K562 (cell line): ENCODE results near the gene GINS2. TPM values are rescaled to one million over a fixed set of nuclear protein-coding genes. Genes with fewer than 3 reads are reported as not detected.

Source experiments
- ATF6 ChIP-seq: sonication (generic); formaldehyde crosslinking; IDR thresholded peaks from 2 replicates; pipeline ENCODE4 v1.4.0; 2020; ENCODE audit warnings: mild to moderate bottlenecking, missing genetic modification reagents
- CTBP1 ChIP-seq: fragments of 450-650 bp; IDR thresholded peaks from 2 replicates; pipeline ENCODE4 v1.6.1; 2016; ENCODE audit warnings: borderline replicate concordance
- CTCFL ChIP-seq: IDR thresholded peaks from 2 replicates; pipeline ENCODE4 v1.6.1; 2011; ENCODE audit warnings: borderline replicate concordance, low read depth, mild to moderate bottlenecking, moderate library complexity, low read length; ENCODE audit not compliant: insufficient read depth, poor library complexity, severe bottlenecking
- DEAF1 ChIP-seq: fragments of 450-650 bp; formaldehyde crosslinking; IDR thresholded peaks from 2 replicates; pipeline ENCODE4 v1.4.0; 2020; ENCODE audit warnings: mild to moderate bottlenecking, moderate library complexity
- DLX4 ChIP-seq: fragments of 250-450 bp; sonication (Bioruptor Pico); IDR thresholded peaks from 2 replicates; pipeline ENCODE4 v1.6.1; 2021; ENCODE audit warnings: mild to moderate bottlenecking
- LCOR ChIP-seq: sonication (generic); formaldehyde crosslinking; IDR thresholded peaks from 2 replicates; pipeline ENCODE4 v1.8.0; 2022; ENCODE audit warnings: mild to moderate bottlenecking, missing genetic modification reagents
- NCOR1 ChIP-seq: fragments of 450-650 bp; IDR thresholded peaks from 2 replicates; pipeline ENCODE4 v1.6.1; 2016; ENCODE audit warnings: mild to moderate bottlenecking, moderate library complexity
- NR2C2 ChIP-seq, 2 experiments: fragments of 200-800 bp in 1 of 2; sonication (Bioruptor generic) in 1 of 2; sonication (generic) in 1 of 2; formaldehyde crosslinking in 1 of 2; IDR thresholded peaks; 2 replicates each; pipeline versions ENCODE4 v1.6.1 to v1.8.0; 2016 to 2022; ENCODE audit warnings: mild to moderate bottlenecking in 1 of 2, missing compliant biosample characterization in 1 of 2, missing genetic modification characterization in 1 of 2, missing genetic modification reagents in 1 of 2
- OTX1 ChIP-seq: fragments of 450-650 bp; formaldehyde crosslinking; IDR thresholded peaks from 2 replicates; pipeline ENCODE4 v1.4.0; 2022; ENCODE audit warnings: mild to moderate bottlenecking
- RERE ChIP-seq: sonication (generic); formaldehyde crosslinking; IDR thresholded peaks from 2 replicates; pipeline ENCODE4 v1.8.0; 2023; ENCODE audit warnings: missing genetic modification reagents, mild to moderate bottlenecking, borderline replicate concordance
- SAFB2 ChIP-seq: fragments of 200-400 bp; formaldehyde crosslinking; IDR thresholded peaks from 2 replicates; pipeline ENCODE4 v1.6.1; 2018; ENCODE audit warnings: borderline replicate concordance, low read length, low read depth, moderate library complexity; ENCODE audit not compliant: severe bottlenecking
- TAF7 ChIP-seq: fragments of 450-650 bp; IDR thresholded peaks from 2 replicates; pipeline ENCODE4 v1.6.1; 2016; ENCODE audit warnings: missing genetic modification characterization, missing compliant biosample characterization
- TAL1 ChIP-seq: fragments of 450-650 bp; IDR thresholded peaks from 2 replicates; pipeline ENCODE4 v1.6.1; 2016; ENCODE audit warnings: mild to moderate bottlenecking
- ZNF75A ChIP-seq: fragments of 450-650 bp; formaldehyde crosslinking; IDR thresholded peaks from 2 replicates; pipeline ENCODE4 v1.4.0; 2020; ENCODE audit warnings: mild to moderate bottlenecking
- polyA plus RNA-seq, 8 experiments: library from polyadenylated mRNA; depleted of rRNA in 4 of 8; stranded (reverse) in 5 of 8; unstranded in 3 of 8; fragments of >200 nt; fragmentation: Nextera tagmentation in 2 of 8; fragmentation: Illumina TruSeq in 1 of 8; extraction: Ambion mirVana in 2 of 8; extraction: Trizol in 1 of 8; gene quantifications; 2 replicates each; pipeline versions ENCODE4 v1.2.1 to v1.2.3, GENCODE V29; 2011 to 2014; ENCODE audit warnings: inconsistent platforms in 1 of 8, missing spikeins in 1 of 8
- total RNA-seq, 7 experiments: library from RNA; depleted of rRNA in 6 of 7; stranded (reverse); fragments of >200 nt in 6 of 7; fragmentation: Illumina TruSeq in 2 of 7; extraction: Trizol in 2 of 7; gene quantifications; 2 replicates each; pipeline versions ENCODE4 v1.2.1 to v1.2.3, GENCODE V29; 2011 to 2021; ENCODE audit warnings: low replicate concordance in 1 of 7

GINS2 gene
- total and polyA plus RNA-seq, 9 of the 15 experiments (the other 6 are each of a cell fraction or from before 2014, with no cell fraction given): 40.4 to 76.2 (median 44.6) TPM

- no peak for TF ChIP-seq RERE
- no peak for TF ChIP-seq ZNF75A (CRISPR knock-in tag)
- 0 out of 2 replicates have a peak, but pooled peaks have one; percentile 18 for TF ChIP-seq LCOR (CRISPR knock-in tag)
- no peak for TF ChIP-seq TAL1
- no peak for TF ChIP-seq OTX1
- 0 out of 2 replicates have a peak, but pooled peaks have one; percentile 10 for TF ChIP-seq CTBP1
- no peak for TF ChIP-seq CTCFL
- peak; percentile 49; the same call in 1 of the 2 replicates for TF ChIP-seq DEAF1
- no peak for TF ChIP-seq SAFB2
- TF ChIP-seq TAF7 (tag): no peak
- TF ChIP-seq NR2C2 (CRISPR knock-in tag; IDR thresholded peaks at IDR 0.05): no peak
- TF ChIP-seq NR2C2 (tag; IDR thresholded peaks at IDR 0.05): peak; percentile 40; the same call in 1 of the 2 replicates
- TF ChIP-seq ATF6 (CRISPR knock-in tag): 0 out of 2 replicates have a peak, but pooled peaks have one; percentile 19
- TF ChIP-seq DLX4: no peak
- no peak for TF ChIP-seq NCOR1
Observed at GRCh38 chr16:85717393-85718152, 28.8 kb upstream of the GINS2 start (continued).
